ENCODE data around the gene CFTR. TPM values are rescaled to one million over a fixed set of nuclear protein-coding genes. Genes with fewer than 3 reads are reported as not detected.

CFTR gene
- total and polyA plus RNA-seq, 2 donors (not counting 1 experiment from before 2014, with no cell fraction given), result under 0.01 to 0.25 TPM

DNA sequence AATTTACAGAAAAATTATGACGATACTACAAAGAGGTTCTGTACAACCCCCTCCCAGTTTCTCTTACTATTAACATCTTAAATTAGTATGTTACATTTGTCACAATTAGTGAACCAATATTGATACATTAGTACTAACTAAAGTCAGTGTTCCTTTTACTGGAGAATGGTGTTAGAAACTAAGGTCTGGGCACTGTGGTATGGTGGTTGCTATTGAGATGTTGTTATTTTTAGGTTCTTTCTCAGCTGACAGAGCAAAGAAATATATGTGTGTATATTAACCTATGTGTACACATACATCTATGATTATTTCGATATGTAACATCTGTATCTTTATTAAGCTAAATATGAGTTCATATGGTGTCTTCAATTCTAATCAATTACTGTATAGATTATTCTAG lies 11.7 kb upstream of the CFTR start:
- H3K4me3 ChIP-seq (replicated peaks in 1 of 4; ENCODE audit: control extremely low read depth in 1 of 4, insufficient read depth in 1 of 4, low read depth in 3 of 4, low read length in 4 of 4), result no peak overlapping the region
- H3K9me3 ChIP-seq (ENCODE audit: control insufficient read depth, insufficient read depth, low read depth, low read length), result no peaks in the 10 kb centered on the region
- H3K9ac ChIP-seq (ENCODE audit: insufficient read depth, low read length), result no peak overlapping the region
- H3K79me2 ChIP-seq (ENCODE audit: control insufficient read depth, insufficient read depth, low read length), result no peaks in the 10 kb centered on the region
- H3K27ac ChIP-seq (ENCODE audit: insufficient read depth, low read length), result no peak overlapping the region
- H2AFZ ChIP-seq (ENCODE audit: low read length), result no peak overlapping the region
- no peaks in the 10 kb centered on the region for H4K20me1 ChIP-seq (ENCODE audit: control insufficient read depth, extremely low read depth, insufficient read depth, low read length)
- TF ChIP-seq EZH2 (IDR thresholded peaks at IDR 0.05; ENCODE audit: low read length, missing control alignments), result no peak
- TF ChIP-seq, protein P1, sequence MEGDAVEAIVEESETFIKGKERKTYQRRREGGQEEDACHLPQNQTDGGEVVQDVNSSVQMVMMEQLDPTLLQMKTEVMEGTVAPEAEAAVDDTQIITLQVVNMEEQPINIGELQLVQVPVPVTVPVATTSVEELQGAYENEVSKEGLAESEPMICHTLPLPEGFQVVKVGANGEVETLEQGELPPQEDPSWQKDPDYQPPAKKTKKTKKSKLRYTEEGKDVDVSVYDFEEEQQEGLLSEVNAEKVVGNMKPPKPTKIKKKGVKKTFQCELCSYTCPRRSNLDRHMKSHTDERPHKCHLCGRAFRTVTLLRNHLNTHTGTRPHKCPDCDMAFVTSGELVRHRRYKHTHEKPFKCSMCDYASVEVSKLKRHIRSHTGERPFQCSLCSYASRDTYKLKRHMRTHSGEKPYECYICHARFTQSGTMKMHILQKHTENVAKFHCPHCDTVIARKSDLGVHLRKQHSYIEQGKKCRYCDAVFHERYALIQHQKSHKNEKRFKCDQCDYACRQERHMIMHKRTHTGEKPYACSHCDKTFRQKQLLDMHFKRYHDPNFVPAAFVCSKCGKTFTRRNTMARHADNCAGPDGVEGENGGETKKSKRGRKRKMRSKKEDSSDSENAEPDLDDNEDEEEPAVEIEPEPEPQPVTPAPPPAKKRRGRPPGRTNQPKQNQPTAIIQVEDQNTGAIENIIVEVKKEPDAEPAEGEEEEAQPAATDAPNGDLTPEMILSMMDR (conservative IDR thresholded peaks at IDR 0.05 in 1 of 2, IDR thresholded peaks at IDR 0.05 in 1 of 2; ENCODE audit: low read depth in 1 of 2, low read length in 2 of 2), result no peak
- H3K4me1 ChIP-seq (ENCODE audit: control insufficient read depth, extremely low read depth, insufficient read depth, low read length), result no peaks in the 10 kb centered on the region
- H3K27me3 ChIP-seq (ENCODE audit: control insufficient read depth, insufficient read depth, low read length), result no peaks in the 10 kb centered on the region
- no peaks in the 10 kb centered on the region for H3K36me3 ChIP-seq (ENCODE audit: control insufficient read depth, insufficient read depth, low read length)
- no peak for DNase-seq (ENCODE audit: low read depth in 2 of 2)
- H3K4me2 ChIP-seq (ENCODE audit: extremely low read depth, insufficient read depth, low read length), result no peak overlapping the region

DNA sequence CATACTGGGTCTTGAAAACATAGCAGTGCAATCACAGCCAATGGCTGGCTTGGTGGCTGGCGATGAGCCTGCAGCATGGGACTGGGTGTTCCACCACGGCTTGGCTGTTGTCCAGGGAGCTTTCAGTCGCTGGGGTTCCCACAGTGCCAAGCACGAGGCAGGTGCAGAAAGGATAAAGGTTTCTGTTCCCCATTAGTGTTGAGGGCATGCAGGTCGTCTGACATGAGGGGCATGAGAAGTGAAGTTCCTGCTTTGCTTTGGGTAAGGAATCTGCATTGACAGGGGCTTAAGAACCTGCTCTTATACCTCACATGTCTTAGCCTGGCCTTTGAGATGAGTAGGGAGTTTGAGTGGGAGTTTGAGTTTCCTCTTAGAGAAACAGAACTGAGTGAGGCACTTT lies 9.0 kb upstream of the CFTR start:
- Histone ChIP-seq H4K20me1 (ENCODE audit: control insufficient read depth, extremely low read depth, insufficient read depth, low read length) (no peaks in the 10 kb centered on the region), H3K79me2 (ENCODE audit: control insufficient read depth, insufficient read depth, low read length) (no peaks in the 10 kb centered on the region), H3K4me2 (ENCODE audit: extremely low read depth, insufficient read depth, low read length) (no peak overlapping the region), H3K36me3 (ENCODE audit: control insufficient read depth, insufficient read depth, low read length) (no peaks in the 10 kb centered on the region), H3K9me3 (ENCODE audit: control insufficient read depth, insufficient read depth, low read depth, low read length) (no peaks in the 10 kb centered on the region), H2AFZ (ENCODE audit: low read length) (no peak overlapping the region), H3K4me3 (replicated peaks in 1 of 4; ENCODE audit: control extremely low read depth in 1 of 4, insufficient read depth in 1 of 4, low read depth in 3 of 4, low read length in 4 of 4) (no peak overlapping the region), H3K27ac (ENCODE audit: insufficient read depth, low read length) (no peak overlapping the region), H3K4me1 (ENCODE audit: control insufficient read depth, extremely low read depth, insufficient read depth, low read length) (no peaks in the 10 kb centered on the region), H3K27me3 (ENCODE audit: control insufficient read depth, insufficient read depth, low read length) (no peaks in the 10 kb centered on the region), H3K9ac (ENCODE audit: insufficient read depth, low read length) (no peak overlapping the region)
- no peak for DNase-seq (ENCODE audit: low read depth in 2 of 2)
- TF ChIP-seq, protein P1 (conservative IDR thresholded peaks at IDR 0.05 in 1 of 2, IDR thresholded peaks at IDR 0.05 in 1 of 2; ENCODE audit: low read depth in 1 of 2, low read length in 2 of 2), result no peak
- no peak for TF ChIP-seq EZH2 (IDR thresholded peaks at IDR 0.05; ENCODE audit: low read length, missing control alignments)

DNA sequence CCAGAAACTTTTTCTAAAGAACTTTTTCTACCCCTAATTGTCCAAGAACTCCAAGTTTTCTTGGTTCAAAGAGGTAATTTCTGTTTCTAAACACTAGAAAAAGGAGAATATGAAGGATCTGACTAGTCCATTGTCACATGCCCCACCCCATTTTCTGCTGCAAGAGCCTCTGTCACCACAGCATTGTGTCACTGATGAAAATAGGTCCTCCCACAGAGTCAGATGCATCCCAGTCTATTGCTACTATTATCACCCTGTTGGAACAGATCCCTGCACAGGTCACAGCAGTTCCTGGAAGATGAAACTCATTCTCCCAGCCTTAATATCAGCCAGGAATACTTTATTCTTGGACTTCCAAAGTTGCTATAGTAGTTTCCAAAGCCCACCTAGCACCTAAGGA lies 7.5 kb upstream of the CFTR start:
- H3K27me3 ChIP-seq (ENCODE audit: control insufficient read depth, insufficient read depth, low read length), result no peaks in the 10 kb centered on the region
- H3K9me3 ChIP-seq (ENCODE audit: control insufficient read depth, insufficient read depth, low read depth, low read length), result no peaks in the 10 kb centered on the region
- no peak overlapping the region for H3K4me2 ChIP-seq (ENCODE audit: extremely low read depth, insufficient read depth, low read length)
- DNase-seq (ENCODE audit: low read depth in 2 of 2), result no peak
- no peak overlapping the region for H2AFZ ChIP-seq (ENCODE audit: low read length)
- H3K27ac ChIP-seq (ENCODE audit: insufficient read depth, low read length), result no peak overlapping the region
- TF ChIP-seq, protein P1 (conservative IDR thresholded peaks at IDR 0.05 in 1 of 2, IDR thresholded peaks at IDR 0.05 in 1 of 2; ENCODE audit: low read depth in 1 of 2, low read length in 2 of 2), result no peak
- TF ChIP-seq EZH2 (IDR thresholded peaks at IDR 0.05; ENCODE audit: low read length, missing control alignments), result no peak
- H3K9ac ChIP-seq (ENCODE audit: insufficient read depth, low read length), result no peak overlapping the region
- H3K4me3 ChIP-seq (replicated peaks in 1 of 4; ENCODE audit: control extremely low read depth in 1 of 4, insufficient read depth in 1 of 4, low read depth in 3 of 4, low read length in 4 of 4), result no peak overlapping the region
- no peaks in the 10 kb centered on the region for H3K79me2 ChIP-seq (ENCODE audit: control insufficient read depth, insufficient read depth, low read length)
- no peaks in the 10 kb centered on the region for H4K20me1 ChIP-seq (ENCODE audit: control insufficient read depth, extremely low read depth, insufficient read depth, low read length)
- no peaks in the 10 kb centered on the region for H3K36me3 ChIP-seq (ENCODE audit: control insufficient read depth, insufficient read depth, low read length)
- no peaks in the 10 kb centered on the region for H3K4me1 ChIP-seq (ENCODE audit: control insufficient read depth, extremely low read depth, insufficient read depth, low read length)

Data from fibroblast of lung (primary cell).